Measurements from ENCODE around the gene GNB2. TPM values are rescaled to one million over a fixed set of nuclear protein-coding genes. Genes with fewer than 3 reads are reported as not detected.

GNB2 gene
- total and polyA plus RNA-seq, 2 of the 13 experiments (the other 11 are each of a cell fraction or from before 2014, with no cell fraction given): 48.3 to 67.1 TPM

DNA sequence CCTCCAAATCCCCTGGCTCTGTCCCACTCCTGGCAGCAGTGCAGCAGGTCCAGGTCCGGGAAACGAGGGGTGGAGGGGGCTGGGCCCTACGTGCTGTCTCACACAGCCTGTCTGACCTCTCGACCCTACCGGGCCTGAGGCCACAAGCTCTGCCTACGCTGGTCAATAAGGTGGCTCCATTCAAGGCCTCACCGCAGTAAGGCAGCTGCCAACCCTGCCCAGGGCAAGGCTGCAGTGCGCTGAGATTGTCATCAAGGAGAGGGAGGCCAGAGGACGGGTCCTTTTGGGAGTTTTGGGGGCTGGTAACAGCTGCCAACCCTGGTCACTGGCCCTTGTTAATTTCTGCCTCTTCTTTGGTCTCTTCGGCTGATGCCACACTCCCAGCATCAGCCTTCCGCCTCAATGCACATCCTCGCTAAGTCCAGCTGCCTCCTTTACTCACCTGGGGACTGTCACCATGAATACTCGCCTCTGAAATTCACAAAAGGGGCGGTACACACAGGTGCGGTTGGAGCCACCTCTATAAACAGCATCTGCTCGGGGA, 50.3 kb downstream of the GNB2 start (continued):
- no peak for TF ChIP-seq PRMT3 (CRISPR knock-in tag; IDR thresholded peaks at IDR 0.05; ENCODE audit: borderline replicate concordance, low read depth)
- TF ChIP-seq, protein P1, sequence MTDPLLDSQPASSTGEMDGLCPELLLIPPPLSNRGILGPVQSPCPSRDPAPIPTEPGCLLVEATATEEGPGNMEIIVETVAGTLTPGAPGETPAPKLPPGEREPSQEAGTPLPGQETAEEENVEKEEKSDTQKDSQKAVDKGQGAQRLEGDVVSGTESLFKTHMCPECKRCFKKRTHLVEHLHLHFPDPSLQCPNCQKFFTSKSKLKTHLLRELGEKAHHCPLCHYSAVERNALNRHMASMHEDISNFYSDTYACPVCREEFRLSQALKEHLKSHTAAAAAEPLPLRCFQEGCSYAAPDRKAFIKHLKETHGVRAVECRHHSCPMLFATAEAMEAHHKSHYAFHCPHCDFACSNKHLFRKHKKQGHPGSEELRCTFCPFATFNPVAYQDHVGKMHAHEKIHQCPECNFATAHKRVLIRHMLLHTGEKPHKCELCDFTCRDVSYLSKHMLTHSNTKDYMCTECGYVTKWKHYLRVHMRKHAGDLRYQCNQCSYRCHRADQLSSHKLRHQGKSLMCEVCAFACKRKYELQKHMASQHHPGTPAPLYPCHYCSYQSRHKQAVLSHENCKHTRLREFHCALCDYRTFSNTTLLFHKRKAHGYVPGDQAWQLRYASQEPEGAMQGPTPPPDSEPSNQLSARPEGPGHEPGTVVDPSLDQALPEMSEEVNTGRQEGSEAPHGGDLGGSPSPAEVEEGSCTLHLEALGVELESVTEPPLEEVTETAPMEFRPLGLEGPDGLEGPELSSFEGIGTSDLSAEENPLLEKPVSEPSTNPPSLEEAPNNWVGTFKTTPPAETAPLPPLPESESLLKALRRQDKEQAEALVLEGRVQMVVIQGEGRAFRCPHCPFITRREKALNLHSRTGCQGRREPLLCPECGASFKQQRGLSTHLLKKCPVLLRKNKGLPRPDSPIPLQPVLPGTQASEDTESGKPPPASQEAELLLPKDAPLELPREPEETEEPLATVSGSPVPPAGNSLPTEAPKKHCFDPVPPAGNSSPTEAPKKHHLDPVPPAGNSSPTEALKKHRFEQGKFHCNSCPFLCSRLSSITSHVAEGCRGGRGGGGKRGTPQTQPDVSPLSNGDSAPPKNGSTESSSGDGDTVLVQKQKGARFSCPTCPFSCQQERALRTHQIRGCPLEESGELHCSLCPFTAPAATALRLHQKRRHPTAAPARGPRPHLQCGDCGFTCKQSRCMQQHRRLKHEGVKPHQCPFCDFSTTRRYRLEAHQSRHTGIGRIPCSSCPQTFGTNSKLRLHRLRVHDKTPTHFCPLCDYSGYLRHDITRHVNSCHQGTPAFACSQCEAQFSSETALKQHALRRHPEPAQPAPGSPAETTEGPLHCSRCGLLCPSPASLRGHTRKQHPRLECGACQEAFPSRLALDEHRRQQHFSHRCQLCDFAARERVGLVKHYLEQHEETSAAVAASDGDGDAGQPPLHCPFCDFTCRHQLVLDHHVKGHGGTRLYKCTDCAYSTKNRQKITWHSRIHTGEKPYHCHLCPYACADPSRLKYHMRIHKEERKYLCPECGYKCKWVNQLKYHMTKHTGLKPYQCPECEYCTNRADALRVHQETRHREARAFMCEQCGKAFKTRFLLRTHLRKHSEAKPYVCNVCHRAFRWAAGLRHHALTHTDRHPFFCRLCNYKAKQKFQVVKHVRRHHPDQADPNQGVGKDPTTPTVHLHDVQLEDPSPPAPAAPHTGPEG (CRISPR knock-in tag; IDR thresholded peaks at IDR 0.05): no peak
- no peak for TF ChIP-seq NFE2L1 (CRISPR knock-in tag; IDR thresholded peaks at IDR 0.05; ENCODE audit: borderline replicate concordance)
- TF ChIP-seq, protein P2, sequence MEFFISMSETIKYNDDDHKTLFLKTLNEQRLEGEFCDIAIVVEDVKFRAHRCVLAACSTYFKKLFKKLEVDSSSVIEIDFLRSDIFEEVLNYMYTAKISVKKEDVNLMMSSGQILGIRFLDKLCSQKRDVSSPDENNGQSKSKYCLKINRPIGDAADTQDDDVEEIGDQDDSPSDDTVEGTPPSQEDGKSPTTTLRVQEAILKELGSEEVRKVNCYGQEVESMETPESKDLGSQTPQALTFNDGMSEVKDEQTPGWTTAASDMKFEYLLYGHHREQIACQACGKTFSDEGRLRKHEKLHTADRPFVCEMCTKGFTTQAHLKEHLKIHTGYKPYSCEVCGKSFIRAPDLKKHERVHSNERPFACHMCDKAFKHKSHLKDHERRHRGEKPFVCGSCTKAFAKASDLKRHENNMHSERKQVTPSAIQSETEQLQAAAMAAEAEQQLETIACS (CRISPR knock-in tag; IDR thresholded peaks at IDR 0.05): no peak
- 0 out of 2 replicates have a peak, but pooled peaks have one; percentile 49 for TF ChIP-seq ZNF224 (CRISPR knock-in tag; IDR thresholded peaks at IDR 0.05)
- no peak for TF ChIP-seq ZNF558 (CRISPR knock-in tag; IDR thresholded peaks at IDR 0.05; ENCODE audit: borderline replicate concordance)
- TF ChIP-seq HNRNPUL1 (IDR thresholded peaks at IDR 0.05; ENCODE audit: low read depth, low read length): no peak
- TF ChIP-seq, protein P3, sequence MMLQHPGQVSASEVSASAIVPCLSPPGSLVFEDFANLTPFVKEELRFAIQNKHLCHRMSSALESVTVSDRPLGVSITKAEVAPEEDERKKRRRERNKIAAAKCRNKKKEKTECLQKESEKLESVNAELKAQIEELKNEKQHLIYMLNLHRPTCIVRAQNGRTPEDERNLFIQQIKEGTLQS (CRISPR knock-in tag; IDR thresholded peaks at IDR 0.05): no peak
- TF ChIP-seq RARG (CRISPR knock-in tag; IDR thresholded peaks at IDR 0.05; ENCODE audit: low read depth): no peak
- no peak for TF ChIP-seq ZNF441 (CRISPR knock-in tag; IDR thresholded peaks at IDR 0.05; ENCODE audit: borderline replicate concordance)
- TF ChIP-seq ZNF569 (CRISPR knock-in tag; IDR thresholded peaks at IDR 0.05; ENCODE audit: borderline replicate concordance): no peak
- peak; percentile 56; the same call in 1 of the 2 replicates for TF ChIP-seq ZBTB7B (CRISPR knock-in tag; IDR thresholded peaks at IDR 0.05)
- no peak for TF ChIP-seq ZNF160 (CRISPR knock-in tag; IDR thresholded peaks at IDR 0.05)
- no peak for TF ChIP-seq SIX4 (CRISPR knock-in tag; IDR thresholded peaks at IDR 0.05)
- no peak for TF ChIP-seq ZNF34 (CRISPR knock-in tag; IDR thresholded peaks at IDR 0.05; ENCODE audit: borderline replicate concordance)
- TF ChIP-seq ZFP37 (CRISPR knock-in tag; IDR thresholded peaks at IDR 0.05; ENCODE audit: borderline replicate concordance): no peak
- TF ChIP-seq NR2F1 (CRISPR knock-in tag; IDR thresholded peaks at IDR 0.05): peak; percentile 70 to 95; a peak in 3 of 4 replicates
- no peak for TF ChIP-seq SYNCRIP (IDR thresholded peaks at IDR 0.05; ENCODE audit: insufficient read depth, low read depth, low read length)
- peak; percentile 64; the same call in 1 of the 2 replicates for TF ChIP-seq ZFY (CRISPR knock-in tag; IDR thresholded peaks at IDR 0.05)
- TF ChIP-seq, protein P4, sequence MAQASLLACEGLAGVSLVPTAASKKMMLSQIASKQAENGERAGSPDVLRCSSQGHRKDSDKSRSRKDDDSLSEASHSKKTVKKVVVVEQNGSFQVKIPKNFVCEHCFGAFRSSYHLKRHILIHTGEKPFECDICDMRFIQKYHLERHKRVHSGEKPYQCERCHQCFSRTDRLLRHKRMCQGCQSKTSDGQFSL (CRISPR knock-in tag; IDR thresholded peaks at IDR 0.05): no peak
- TF ChIP-seq JUN (CRISPR knock-in tag; IDR thresholded peaks at IDR 0.05): no peak
- TF ChIP-seq ZNF720 (CRISPR knock-in tag; IDR thresholded peaks at IDR 0.05): no peak
- no peak for TF ChIP-seq NONO (IDR thresholded peaks at IDR 0.05)
- peak; percentile 85 for TF ChIP-seq NONO (CRISPR knock-in tag; conservative IDR thresholded peaks at IDR 0.05)
